ENCODE results near the gene OSBPL5. TPM values are rescaled to one million over a fixed set of nuclear protein-coding genes. Genes with fewer than 3 reads are reported as not detected.

The OSBPL5 gene
- total RNA-seq, 2 experiments from 2014 or later = 10.1 to 11.0 TPM

DNA sequence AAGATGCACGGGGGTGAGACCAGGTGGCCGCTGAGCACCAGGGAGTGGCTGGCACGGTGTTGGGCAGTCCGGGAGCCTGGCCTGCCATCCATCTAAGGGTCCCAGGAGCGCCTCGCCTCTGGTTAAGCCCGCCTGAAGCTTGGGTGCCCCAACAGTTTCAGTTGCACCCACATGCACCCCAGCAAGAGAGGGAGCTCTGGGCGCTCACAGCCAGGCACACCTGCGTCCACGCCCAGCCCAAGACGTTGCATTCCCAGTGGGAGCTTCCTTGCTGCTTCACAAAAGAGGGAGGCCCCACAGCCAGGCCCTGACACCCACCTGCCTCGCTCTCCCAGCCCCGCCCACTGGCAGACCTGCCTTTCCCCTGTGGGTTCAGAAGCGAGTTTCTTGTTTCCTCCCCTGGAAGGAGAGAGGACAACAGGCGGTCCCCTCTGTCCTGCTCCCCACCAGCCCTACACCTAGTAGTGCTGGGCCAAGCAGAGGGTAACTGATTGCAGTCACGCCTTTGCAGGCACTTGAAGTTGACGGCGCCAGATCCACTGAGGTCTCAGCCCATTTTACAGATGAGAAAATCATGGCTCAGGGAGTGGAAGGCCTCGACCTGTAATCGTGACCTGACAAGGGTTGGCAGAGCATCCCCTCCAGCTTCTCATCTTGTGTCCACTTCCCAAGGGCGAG is 35.4 kb downstream of the OSBPL5 start:
- no peaks in the 10 kb centered on the region for H3K36me3 Mint-ChIP-seq (ENCODE audit: low read depth)
- no peaks in the 10 kb centered on the region for H3K9me3 Mint-ChIP-seq (ENCODE audit: insufficient read depth)
- DNase-seq = no peak
- H3K4me3 Mint-ChIP-seq = no peak overlapping the region
- peaks cover 3% of the 10 kb centered on the region for H3K4me1 Mint-ChIP-seq (ENCODE audit: low read depth)
- H3K27ac Mint-ChIP-seq = no peak overlapping the region
- POLR2A ChIA-PET = no interaction called here
- no peaks in the 10 kb centered on the region for H3K27me3 Mint-ChIP-seq (ENCODE audit: low read depth)
- ATAC-seq = no peak
- CTCF ChIA-PET = no interaction called here

DNA sequence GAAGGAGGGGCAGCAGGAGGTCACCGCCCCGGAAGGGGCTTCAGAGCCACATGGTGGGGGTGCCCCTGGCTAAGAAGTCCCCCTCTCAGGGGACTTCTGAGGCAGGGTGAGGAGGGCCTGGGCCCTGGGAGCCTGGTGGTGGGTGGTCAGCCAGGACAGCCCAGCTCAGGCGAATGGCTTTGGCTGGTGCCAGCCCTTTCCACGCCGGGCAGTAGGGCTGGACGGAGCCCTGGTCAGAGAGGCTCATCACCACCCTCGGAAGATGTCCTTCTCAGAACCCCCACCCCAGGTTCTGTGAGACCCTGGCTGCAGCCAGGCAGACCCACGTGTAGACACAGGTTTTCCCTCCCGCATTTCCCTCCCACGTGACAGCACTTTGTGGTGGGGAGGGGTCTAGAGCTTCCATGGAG is 35.9 kb downstream of the OSBPL5 start:
- no peaks in the 10 kb centered on the region for H3K9me3 Mint-ChIP-seq (ENCODE audit: insufficient read depth)
- no peak overlapping the region for H3K4me3 Mint-ChIP-seq
- peaks cover 6% of the 10 kb centered on the region for H3K4me1 Mint-ChIP-seq (ENCODE audit: low read depth)
- POLR2A ChIA-PET = no interaction called here
- no peaks in the 10 kb centered on the region for H3K27me3 Mint-ChIP-seq (ENCODE audit: low read depth)
- CTCF ChIA-PET = no interaction called here
- no peak for DNase-seq
- no peak overlapping the region for H3K27ac Mint-ChIP-seq
- H3K36me3 Mint-ChIP-seq (ENCODE audit: low read depth) = no peaks in the 10 kb centered on the region
- ATAC-seq = no peak

DNA sequence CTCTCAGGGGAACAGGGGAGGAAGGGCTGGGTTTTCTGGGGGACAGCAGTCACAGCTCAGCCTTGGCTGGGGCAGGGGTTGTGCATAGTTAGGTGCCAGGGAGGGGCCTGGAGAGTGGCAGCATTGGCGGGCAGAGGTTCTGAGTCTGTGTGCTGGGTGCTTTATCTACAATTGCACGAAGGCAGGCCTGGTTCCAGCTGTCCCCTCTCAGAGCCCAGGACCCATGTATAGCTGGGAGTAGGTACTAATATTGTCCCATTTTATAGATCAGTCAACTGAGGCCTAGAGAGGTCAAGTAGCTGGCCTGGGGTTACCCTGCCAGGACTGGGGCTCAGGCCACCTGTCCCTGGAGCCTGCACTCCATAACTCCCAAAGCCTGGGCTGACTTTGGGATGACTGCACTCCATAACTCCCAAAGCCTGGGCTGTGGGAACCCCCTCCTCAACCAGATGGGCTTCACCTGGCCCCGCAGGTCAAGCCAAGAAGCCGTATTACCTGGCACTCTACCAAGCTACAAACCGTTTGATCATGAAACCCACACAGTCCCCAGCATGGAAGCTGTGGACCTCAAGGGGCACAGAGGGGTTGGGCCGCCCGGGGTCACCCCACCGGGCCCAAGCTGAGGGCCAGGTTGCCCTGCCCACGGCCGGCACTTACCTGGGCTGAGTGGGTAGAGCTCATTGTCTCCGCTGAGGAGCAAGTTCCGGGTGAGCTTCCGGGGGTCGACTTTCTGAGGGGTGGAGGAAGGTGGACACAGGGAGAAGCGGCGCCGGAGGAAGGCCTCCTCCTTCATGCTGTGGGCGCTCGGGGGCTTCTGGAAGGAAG is 36.5 kb downstream of the OSBPL5 start:
- Mint-ChIP-seq H3K4me1 (ENCODE audit: low read depth) (peaks cover 6% of the 10 kb centered on the region), H3K27me3 (ENCODE audit: low read depth) (no peaks in the 10 kb centered on the region), H3K27ac (no peak overlapping the region), H3K9me3 (ENCODE audit: insufficient read depth) (no peaks in the 10 kb centered on the region), H3K36me3 (ENCODE audit: low read depth) (no peaks in the 10 kb centered on the region), H3K4me3 (no peak overlapping the region)
- POLR2A ChIA-PET = no interaction called here
- DNase-seq (no peak), ATAC-seq (no peak)
- CTCF ChIA-PET = no interaction called here

DNA sequence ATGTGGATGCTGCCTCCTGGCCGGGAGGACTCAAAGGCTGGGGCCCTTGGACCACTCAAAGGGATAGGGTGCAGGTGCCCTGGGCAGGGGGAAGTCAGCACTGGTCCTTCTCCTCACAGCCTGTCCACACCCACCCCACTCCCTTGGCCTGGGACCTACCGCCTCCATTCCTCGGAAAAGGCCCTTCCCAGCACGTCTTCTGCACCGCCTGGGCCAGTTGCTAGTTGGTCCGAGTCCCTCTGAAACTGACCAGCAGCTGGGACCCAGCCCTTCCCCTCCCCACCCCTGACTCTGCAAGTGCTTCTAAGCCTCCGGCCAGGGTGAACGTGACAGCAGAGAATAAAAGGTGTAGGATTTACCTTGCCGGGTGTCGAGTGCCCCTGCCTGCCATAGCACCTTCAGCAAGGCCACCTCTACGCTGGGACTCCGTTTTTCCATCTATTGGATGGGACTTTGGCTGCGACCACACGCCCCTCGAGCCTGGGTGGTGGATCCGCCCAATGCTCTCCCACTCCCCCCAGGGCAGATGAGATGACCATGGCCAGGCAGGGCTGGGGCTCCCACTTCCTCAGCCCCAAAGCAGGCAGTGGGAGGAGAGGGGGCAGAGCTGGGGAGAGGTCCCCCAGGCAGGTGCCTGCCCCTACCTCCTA is 37.3 kb downstream of the OSBPL5 start:
- H3K27me3 Mint-ChIP-seq (ENCODE audit: low read depth) = no peaks in the 10 kb centered on the region
- ATAC-seq (no peak), DNase-seq (no peak)
- CTCF ChIA-PET = no interaction called here
- H3K9me3 Mint-ChIP-seq (ENCODE audit: insufficient read depth) = no peaks in the 10 kb centered on the region
- POLR2A ChIA-PET = no interaction called here
- peaks cover 6% of the 10 kb centered on the region for H3K4me1 Mint-ChIP-seq (ENCODE audit: low read depth)
- no peaks in the 10 kb centered on the region for H3K36me3 Mint-ChIP-seq (ENCODE audit: low read depth)
- no peak overlapping the region for H3K4me3 Mint-ChIP-seq
- no peak overlapping the region for H3K27ac Mint-ChIP-seq

DNA sequence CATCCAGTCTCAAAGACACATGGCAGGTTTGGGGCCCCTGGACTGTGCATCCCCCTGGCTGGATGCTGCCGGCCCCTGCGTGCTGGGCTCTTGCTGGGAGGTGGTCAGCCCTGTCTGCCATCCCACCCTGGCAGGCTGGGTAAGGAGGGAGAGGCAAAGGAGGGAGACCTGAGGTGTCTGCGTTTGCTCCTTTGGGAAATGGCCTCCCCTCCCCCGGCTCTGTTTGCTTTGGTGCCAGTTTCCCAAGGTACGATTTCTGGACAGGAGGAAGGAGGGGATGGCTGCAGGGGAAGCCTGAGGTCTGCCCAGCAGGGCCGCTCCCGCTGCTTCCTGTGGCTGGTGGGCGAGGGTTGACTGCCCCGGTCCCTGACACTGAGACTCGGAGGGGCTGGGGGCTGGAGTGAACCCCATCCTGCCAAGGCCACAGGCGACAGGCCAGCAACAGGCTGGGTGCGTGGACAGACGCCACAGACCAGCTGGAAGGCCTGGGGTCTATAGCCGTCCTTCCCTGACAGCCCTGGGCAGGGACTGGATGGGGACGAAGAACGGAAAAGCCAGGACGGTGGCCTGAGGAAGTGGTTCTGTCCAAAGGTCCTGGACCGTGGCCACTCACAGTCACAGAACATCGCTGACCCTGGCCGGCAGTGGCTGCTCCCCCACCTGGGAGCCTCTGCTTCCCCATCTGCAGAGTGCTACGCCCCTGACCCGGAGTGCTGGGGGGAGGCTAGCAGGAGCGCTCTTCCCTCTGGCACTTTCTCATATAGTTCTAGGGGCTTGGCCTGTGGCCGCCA is 38.0 kb downstream of the OSBPL5 start:
- Mint-ChIP-seq H3K36me3 (ENCODE audit: low read depth) (no peaks in the 10 kb centered on the region), H3K9me3 (ENCODE audit: insufficient read depth) (no peaks in the 10 kb centered on the region)
- CTCF ChIA-PET = no interaction called here

DNA sequence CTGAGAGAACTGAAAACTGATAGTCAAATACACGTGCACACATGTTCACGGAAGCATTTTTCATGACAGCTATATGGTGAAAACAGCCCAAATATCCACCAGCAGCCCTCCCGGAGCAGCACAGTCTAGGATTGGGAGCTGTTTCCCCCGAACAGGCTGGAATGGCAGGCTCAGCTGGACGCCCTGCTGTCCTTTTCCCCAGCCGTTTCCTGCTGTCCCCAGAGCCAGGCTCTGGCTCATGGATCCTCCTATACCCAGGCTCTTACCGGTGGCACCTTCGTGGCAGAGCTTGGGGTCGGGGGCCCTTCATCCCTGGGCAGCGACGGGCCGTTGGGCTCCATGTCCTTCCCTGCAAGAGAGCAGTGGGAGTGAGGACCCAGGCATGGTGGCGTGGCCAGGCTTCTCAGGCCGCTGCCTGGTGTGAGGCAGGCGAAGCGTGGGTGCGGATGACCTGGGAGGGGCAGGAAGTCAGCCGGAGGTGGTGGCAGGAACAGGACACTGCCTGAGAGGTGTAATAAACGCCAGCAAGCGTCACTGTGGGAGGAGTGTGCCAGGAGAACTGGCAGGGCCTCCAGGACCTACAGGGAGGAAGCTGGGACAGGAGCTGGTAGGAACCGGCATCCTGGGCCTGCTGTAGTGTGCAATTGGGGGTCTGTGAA is 38.8 kb downstream of the OSBPL5 start:
- Mint-ChIP-seq H3K27me3 (ENCODE audit: low read depth) (no peaks in the 10 kb centered on the region), H3K9me3 (ENCODE audit: insufficient read depth) (no peaks in the 10 kb centered on the region), H3K27ac (no peak overlapping the region), H3K36me3 (ENCODE audit: low read depth) (no peaks in the 10 kb centered on the region), H3K4me1 (ENCODE audit: low read depth) (peaks cover 6% of the 10 kb centered on the region), H3K4me3 (no peak overlapping the region)
- ChIA-PET POLR2A (no interaction called here), CTCF (no interaction called here)
- DNase-seq = no peak
- ATAC-seq = no peak

More for the DNA sequence above, 38.0 kb downstream of the OSBPL5 start:
- peaks cover 6% of the 10 kb centered on the region for H3K4me1 Mint-ChIP-seq (ENCODE audit: low read depth)
- H3K27me3 Mint-ChIP-seq (ENCODE audit: low read depth) = no peaks in the 10 kb centered on the region
- POLR2A ChIA-PET = no interaction called here
- no peak overlapping the region for H3K27ac Mint-ChIP-seq
- DNase-seq = no peak
- no peak overlapping the region for H3K4me3 Mint-ChIP-seq
- ATAC-seq = no peak

DNA sequence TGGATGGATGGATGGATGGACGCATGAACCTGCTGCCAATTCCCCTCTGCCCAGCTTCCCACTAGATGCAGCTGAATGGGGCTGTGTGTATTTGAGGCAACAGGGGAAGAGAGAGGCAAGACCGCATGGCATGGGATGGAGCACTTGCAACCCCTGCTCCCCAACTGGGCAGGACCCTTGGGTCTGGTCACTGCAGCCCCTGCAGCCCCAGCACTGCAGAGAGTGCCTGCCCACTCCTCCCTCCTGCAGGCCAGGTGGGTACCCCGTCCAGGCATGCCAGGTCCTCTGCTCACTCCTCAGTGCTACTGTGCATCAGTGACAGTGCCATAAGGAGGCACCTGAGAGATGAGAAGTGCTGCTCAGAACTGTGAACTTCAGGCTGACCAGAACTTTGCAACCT is 40.3 kb downstream of the OSBPL5 start:
- DNase-seq = no peak
- H3K4me1 Mint-ChIP-seq (ENCODE audit: low read depth) = peaks cover 6% of the 10 kb centered on the region
- CTCF ChIA-PET = no interaction called here
- no peaks in the 10 kb centered on the region for H3K27me3 Mint-ChIP-seq (ENCODE audit: low read depth)
- POLR2A ChIA-PET = interaction anchor here (1.0 kb wide), 1 partner anchor 118 kb away, joined by 3 read pairs; no protein-coding TSS in a partner anchor
- no peak overlapping the region for H3K27ac Mint-ChIP-seq
- ATAC-seq = no peak
- no peak overlapping the region for H3K4me3 Mint-ChIP-seq
- no peaks in the 10 kb centered on the region for H3K9me3 Mint-ChIP-seq (ENCODE audit: insufficient read depth)
- no peaks in the 10 kb centered on the region for H3K36me3 Mint-ChIP-seq (ENCODE audit: low read depth)

DNA sequence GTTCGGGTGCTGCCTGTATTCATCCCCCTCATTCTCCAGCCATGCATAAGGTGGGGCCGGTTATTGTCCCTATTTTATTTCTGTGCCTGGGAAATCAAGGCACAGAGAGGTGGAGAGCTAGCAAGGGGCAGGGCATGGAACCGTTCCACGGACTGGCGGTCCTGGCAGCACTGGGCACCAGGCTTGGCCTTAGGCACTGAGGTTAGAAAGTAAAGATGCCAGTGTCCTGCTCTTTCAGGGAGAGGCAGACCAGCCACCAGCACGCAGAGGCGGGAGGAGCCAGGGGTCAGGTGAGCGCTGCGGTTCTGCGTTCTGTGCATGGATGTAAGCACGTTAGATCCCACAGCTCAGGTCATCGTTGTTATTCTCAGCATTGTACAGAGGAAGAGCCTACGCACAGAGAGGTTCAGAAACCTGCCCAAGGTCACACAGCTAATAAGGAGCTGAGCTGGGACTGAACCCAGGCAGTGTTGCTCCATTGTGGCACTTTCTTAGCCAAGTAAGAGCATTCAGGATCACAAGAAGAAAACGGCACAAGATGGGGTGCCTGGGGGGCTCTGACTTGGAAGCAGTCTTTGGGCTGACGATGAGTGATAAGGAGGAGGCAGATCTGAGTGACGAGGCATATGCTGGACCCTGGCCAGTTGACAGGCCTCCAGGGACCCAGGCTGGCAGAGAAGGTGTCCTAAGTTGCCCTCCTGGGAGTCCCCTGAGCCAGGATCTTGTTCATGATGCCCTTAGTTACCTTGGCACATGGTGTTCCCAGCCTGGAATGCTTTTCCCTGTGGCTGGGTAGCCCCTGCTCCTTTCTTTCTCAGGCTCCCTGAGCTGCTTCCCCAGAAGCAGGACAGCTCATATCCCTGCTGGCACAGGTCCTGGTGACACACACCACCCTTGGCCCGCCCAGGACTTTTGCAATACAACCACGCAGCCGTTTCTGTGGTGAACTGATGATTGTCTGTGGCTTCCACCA is 41.1 kb downstream of the OSBPL5 start:
- H3K36me3 Mint-ChIP-seq (ENCODE audit: low read depth) = no peaks in the 10 kb centered on the region
- H3K4me1 Mint-ChIP-seq (ENCODE audit: low read depth) = peaks cover 6% of the 10 kb centered on the region
- no peak for ATAC-seq
- no peak overlapping the region for H3K27ac Mint-ChIP-seq
- ChIA-PET POLR2A (interaction anchor here (1.0 kb wide), 1 partner anchor 119 kb away, joined by 3 read pairs; no protein-coding TSS in a partner anchor), CTCF (no interaction called here)
- H3K27me3 Mint-ChIP-seq (ENCODE audit: low read depth) = no peaks in the 10 kb centered on the region
- no peak overlapping the region for H3K4me3 Mint-ChIP-seq
- H3K9me3 Mint-ChIP-seq (ENCODE audit: insufficient read depth) = no peaks in the 10 kb centered on the region
- DNase-seq = no peak

DNA sequence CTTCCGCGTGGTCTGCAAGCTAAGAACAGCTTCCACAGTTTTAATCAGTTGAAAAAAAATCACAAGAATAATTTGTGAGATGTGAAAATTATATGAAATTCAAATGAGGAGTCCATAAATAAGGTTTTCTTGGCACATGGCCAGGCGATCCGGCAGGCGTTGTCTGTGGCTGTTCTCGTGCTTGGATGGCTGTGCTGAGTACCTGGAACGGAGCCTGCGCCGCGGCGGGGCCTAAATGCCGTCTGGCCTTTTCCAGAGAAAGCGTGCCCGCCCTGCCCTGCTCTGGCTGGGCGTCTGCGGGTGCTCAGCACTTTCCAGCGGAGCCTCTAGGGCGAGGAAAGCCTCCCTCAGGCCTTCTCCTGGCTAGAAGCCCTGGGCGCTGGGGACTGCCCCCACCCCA is 41.8 kb downstream of the OSBPL5 start:
- ChIA-PET CTCF (no interaction called here), POLR2A (no interaction called here)
- Mint-ChIP-seq H3K4me3 (no peak overlapping the region), H3K4me1 (ENCODE audit: low read depth) (peaks cover 6% of the 10 kb centered on the region), H3K27me3 (ENCODE audit: low read depth) (no peaks in the 10 kb centered on the region), H3K36me3 (ENCODE audit: low read depth) (no peaks in the 10 kb centered on the region), H3K9me3 (ENCODE audit: insufficient read depth) (no peaks in the 10 kb centered on the region), H3K27ac (no peak overlapping the region)
- DNase-seq (no peak), ATAC-seq (no peak)

DNA sequence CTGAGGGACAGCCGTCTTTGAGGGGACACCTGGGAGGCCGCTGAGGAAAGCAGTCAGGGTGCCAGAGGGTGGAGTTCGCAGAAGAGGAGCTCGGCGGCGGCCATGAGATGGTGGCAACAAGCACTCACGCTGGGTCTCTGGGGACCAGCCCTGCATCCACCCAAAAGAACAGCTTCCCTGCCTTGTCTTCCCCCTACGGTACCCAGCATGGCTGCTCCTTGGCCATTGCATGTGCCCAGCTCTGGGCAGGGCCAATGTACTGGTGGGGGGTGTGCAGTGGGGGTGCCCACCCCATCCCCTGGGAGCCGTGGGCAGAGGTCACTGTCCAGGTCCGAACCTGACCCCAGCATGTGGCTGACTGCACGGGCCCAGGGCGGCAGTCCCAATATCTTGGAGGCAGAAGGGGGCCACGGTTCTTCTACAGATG is 42.3 kb downstream of the OSBPL5 start:
- DNase-seq (no peak), ATAC-seq (no peak)
- H3K9me3 Mint-ChIP-seq (ENCODE audit: insufficient read depth) = no peaks in the 10 kb centered on the region
- H3K27me3 Mint-ChIP-seq (ENCODE audit: low read depth) = no peaks in the 10 kb centered on the region
- no peak overlapping the region for H3K4me3 Mint-ChIP-seq
- H3K4me1 Mint-ChIP-seq (ENCODE audit: low read depth) = peaks cover 6% of the 10 kb centered on the region
- ChIA-PET POLR2A (no interaction called here), CTCF (no interaction called here)
- H3K36me3 Mint-ChIP-seq (ENCODE audit: low read depth) = no peaks in the 10 kb centered on the region
- H3K27ac Mint-ChIP-seq = no peak overlapping the region
